ENCODE measurements around the gene STIM2. TPM values are rescaled to one million over a fixed set of nuclear protein-coding genes. Genes with fewer than 3 reads are reported as not detected.

The STIM2 gene
- total and polyA plus RNA-seq, 2 donors: 41.2 to 43.3 TPM

GRCh38 chr4:26884486-26884988, 23.9 kb downstream of the STIM2 start:
- Histone ChIP-seq H3K36me3 (ENCODE audit: control insufficient read depth in 2 of 2, insufficient read depth in 2 of 2, low read length in 1 of 2) (no peaks in the 10 kb centered on the region), H3K4me3 (ENCODE audit: low read length in 2 of 2) (no peak overlapping the region), H3K4me1 (ENCODE audit: control insufficient read depth in 2 of 2, insufficient read depth in 2 of 2, low read length in 2 of 2) (peaks cover 0 to 12% of the 10 kb centered on the region in 2 donors), H3K27me3 (ENCODE audit: control insufficient read depth in 2 of 2, insufficient read depth in 1 of 2, low read length in 1 of 2) (no peaks in the 10 kb centered on the region), H3K9me3 (ENCODE audit: control insufficient read depth in 2 of 2, insufficient read depth in 1 of 2, low read length in 1 of 2) (peaks cover 0 to 5% of the 10 kb centered on the region in 2 donors), H3K27ac (ENCODE audit: low read depth in 1 of 2, low read length in 1 of 2) (peak overlapping the region in 1 of 2 donors; percentile 85)
- DNase-seq (ENCODE audit: low read depth in 6 of 9, low spot score in 9 of 9): peak in 6 of 9 donors; percentile 15 to 58 (median 32)
- 62% methylated on average over 5 of the region's 5 CpGs for WGBS

GRCh38 chr4:26885912-26886274, 25.3 kb downstream of the STIM2 start:
- peaks cover 0 to 5% of the 10 kb centered on the region in 2 donors for H3K9me3 ChIP-seq (ENCODE audit: control insufficient read depth in 2 of 2, insufficient read depth in 1 of 2, low read length in 1 of 2)
- H3K27ac ChIP-seq (ENCODE audit: low read depth in 1 of 2, low read length in 1 of 2): peak overlapping the region in 1 of 2 donors; percentile 34
- peaks cover 0 to 12% of the 10 kb centered on the region in 2 donors for H3K4me1 ChIP-seq (ENCODE audit: control insufficient read depth in 2 of 2, insufficient read depth in 2 of 2, low read length in 2 of 2)
- no peaks in the 10 kb centered on the region for H3K36me3 ChIP-seq (ENCODE audit: control insufficient read depth in 2 of 2, insufficient read depth in 2 of 2, low read length in 1 of 2)
- no peaks in the 10 kb centered on the region for H3K27me3 ChIP-seq (ENCODE audit: control insufficient read depth in 2 of 2, insufficient read depth in 1 of 2, low read length in 1 of 2)
- H3K4me3 ChIP-seq (ENCODE audit: low read length in 2 of 2): no peak overlapping the region
- DNase-seq (ENCODE audit: low read depth in 6 of 9, low spot score in 9 of 9): peak in 8 of 9 donors; percentile 29 to 78 (median 44)
- 11% methylated on average over 2 of the region's 2 CpGs for WGBS

GRCh38 chr4:26887143-26887542, 26.5 kb downstream of the STIM2 start:
- DNase-seq (ENCODE audit: low read depth in 6 of 9, low spot score in 9 of 9): peak in 1 of 9 donors; percentile 29
- H3K27ac ChIP-seq (ENCODE audit: low read depth in 1 of 2, low read length in 1 of 2): no peak overlapping the region
- WGBS: 11% methylated on average over 3 of the region's 3 CpGs

GRCh38 chr4:26887809-26888208, 27.2 kb downstream of the STIM2 start:
- no peak overlapping the region for H3K27ac ChIP-seq (ENCODE audit: low read depth in 1 of 2, low read length in 1 of 2)
- no peak for DNase-seq (ENCODE audit: low read depth in 6 of 9, low spot score in 9 of 9)
- H3K4me3 ChIP-seq (ENCODE audit: low read length in 2 of 2): no peak overlapping the region
- no peaks in the 10 kb centered on the region for H3K27me3 ChIP-seq (ENCODE audit: control insufficient read depth in 2 of 2, insufficient read depth in 1 of 2, low read length in 1 of 2)
- WGBS: 90% methylated on average over 2 of the region's 2 CpGs
- no peaks in the 10 kb centered on the region for H3K36me3 ChIP-seq (ENCODE audit: control insufficient read depth in 2 of 2, insufficient read depth in 2 of 2, low read length in 1 of 2)
- H3K9me3 ChIP-seq (ENCODE audit: control insufficient read depth in 2 of 2, insufficient read depth in 1 of 2, low read length in 1 of 2): no peaks in the 10 kb centered on the region
- H3K4me1 ChIP-seq (ENCODE audit: control insufficient read depth in 2 of 2, insufficient read depth in 2 of 2, low read length in 2 of 2): peaks cover 0 to 10% of the 10 kb centered on the region in 2 donors

More at GRCh38 chr4:26887143-26887542, 26.5 kb downstream of the STIM2 start:
- no peak overlapping the region for H3K4me3 ChIP-seq (ENCODE audit: low read length in 2 of 2)
- no peaks in the 10 kb centered on the region for H3K36me3 ChIP-seq (ENCODE audit: control insufficient read depth in 2 of 2, insufficient read depth in 2 of 2, low read length in 1 of 2)
- H3K27me3 ChIP-seq (ENCODE audit: control insufficient read depth in 2 of 2, insufficient read depth in 1 of 2, low read length in 1 of 2): no peaks in the 10 kb centered on the region
- peaks cover 0 to 12% of the 10 kb centered on the region in 2 donors for H3K4me1 ChIP-seq (ENCODE audit: control insufficient read depth in 2 of 2, insufficient read depth in 2 of 2, low read length in 2 of 2)
- no peaks in the 10 kb centered on the region for H3K9me3 ChIP-seq (ENCODE audit: control insufficient read depth in 2 of 2, insufficient read depth in 1 of 2, low read length in 1 of 2)

GRCh38 chr4:26889356-26889755, 28.7 kb downstream of the STIM2 start:
- DNase-seq (ENCODE audit: low read depth in 6 of 9, low spot score in 9 of 9): no peak
- no peak overlapping the region for H3K27ac ChIP-seq (ENCODE audit: low read depth in 1 of 2, low read length in 1 of 2)
- no peaks in the 10 kb centered on the region for H3K27me3 ChIP-seq (ENCODE audit: control insufficient read depth in 2 of 2, insufficient read depth in 1 of 2, low read length in 1 of 2)
- no peaks in the 10 kb centered on the region for H3K36me3 ChIP-seq (ENCODE audit: control insufficient read depth in 2 of 2, insufficient read depth in 2 of 2, low read length in 1 of 2)
- H3K4me1 ChIP-seq (ENCODE audit: control insufficient read depth in 2 of 2, insufficient read depth in 2 of 2, low read length in 2 of 2): peaks cover 0 to 6% of the 10 kb centered on the region in 2 donors
- 98% methylated on average over 3 of the region's 3 CpGs for WGBS
- no peaks in the 10 kb centered on the region for H3K9me3 ChIP-seq (ENCODE audit: control insufficient read depth in 2 of 2, insufficient read depth in 1 of 2, low read length in 1 of 2)
- H3K4me3 ChIP-seq (ENCODE audit: low read length in 2 of 2): no peak overlapping the region

- Histone ChIP-seq H3K4me1 (ENCODE audit: control insufficient read depth in 2 of 2, insufficient read depth in 2 of 2, low read length in 2 of 2) (peaks cover 0 to 6% of the 10 kb centered on the region in 2 donors), H3K27me3 (ENCODE audit: control insufficient read depth in 2 of 2, insufficient read depth in 1 of 2, low read length in 1 of 2) (no peaks in the 10 kb centered on the region), H3K4me3 (ENCODE audit: low read length in 2 of 2) (no peak overlapping the region), H3K27ac (ENCODE audit: low read depth in 1 of 2, low read length in 1 of 2) (no peak overlapping the region), H3K9me3 (ENCODE audit: control insufficient read depth in 2 of 2, insufficient read depth in 1 of 2, low read length in 1 of 2) (no peaks in the 10 kb centered on the region), H3K36me3 (ENCODE audit: control insufficient read depth in 2 of 2, insufficient read depth in 2 of 2, low read length in 1 of 2) (no peaks in the 10 kb centered on the region)
- no peak for DNase-seq (ENCODE audit: low read depth in 6 of 9, low spot score in 9 of 9)
These were observed 30.4 kb downstream of the STIM2 start for GRCh38 chr4:26891054-26891453.

- WGBS: over 99% methylated on average over 6 of the region's 6 CpGs
- no peak overlapping the region for H3K4me3 ChIP-seq (ENCODE audit: low read length in 2 of 2)
These were observed 31.2 kb downstream of the STIM2 start for GRCh38 chr4:26891867-26892266.

GRCh38 chr4:26892480-26893150, 32.0 kb downstream of the STIM2 start:
- no peaks in the 10 kb centered on the region for H3K9me3 ChIP-seq (ENCODE audit: control insufficient read depth in 2 of 2, insufficient read depth in 1 of 2, low read length in 1 of 2)
- no peak overlapping the region for H3K27ac ChIP-seq (ENCODE audit: low read depth in 1 of 2, low read length in 1 of 2)
- H3K4me1 ChIP-seq (ENCODE audit: control insufficient read depth in 2 of 2, insufficient read depth in 2 of 2, low read length in 2 of 2): no peaks in the 10 kb centered on the region
- WGBS: 96% methylated on average over 3 of the region's 3 CpGs
- H3K36me3 ChIP-seq (ENCODE audit: control insufficient read depth in 2 of 2, insufficient read depth in 2 of 2, low read length in 1 of 2): no peaks in the 10 kb centered on the region
- H3K4me3 ChIP-seq (ENCODE audit: low read length in 2 of 2): no peak overlapping the region
- DNase-seq (ENCODE audit: low read depth in 6 of 9, low spot score in 9 of 9): no peak
- H3K27me3 ChIP-seq (ENCODE audit: control insufficient read depth in 2 of 2, insufficient read depth in 1 of 2, low read length in 1 of 2): no peaks in the 10 kb centered on the region

More at GRCh38 chr4:26891867-26892266, 31.2 kb downstream of the STIM2 start:
- no peaks in the 10 kb centered on the region for H3K4me1 ChIP-seq (ENCODE audit: control insufficient read depth in 2 of 2, insufficient read depth in 2 of 2, low read length in 2 of 2)
- no peaks in the 10 kb centered on the region for H3K27me3 ChIP-seq (ENCODE audit: control insufficient read depth in 2 of 2, insufficient read depth in 1 of 2, low read length in 1 of 2)
- no peak overlapping the region for H3K27ac ChIP-seq (ENCODE audit: low read depth in 1 of 2, low read length in 1 of 2)
- DNase-seq (ENCODE audit: low read depth in 6 of 9, low spot score in 9 of 9): no peak
- no peaks in the 10 kb centered on the region for H3K36me3 ChIP-seq (ENCODE audit: control insufficient read depth in 2 of 2, insufficient read depth in 2 of 2, low read length in 1 of 2)
- H3K9me3 ChIP-seq (ENCODE audit: control insufficient read depth in 2 of 2, insufficient read depth in 1 of 2, low read length in 1 of 2): no peaks in the 10 kb centered on the region

- Histone ChIP-seq H3K27me3 (ENCODE audit: control insufficient read depth in 2 of 2, insufficient read depth in 1 of 2, low read length in 1 of 2) (no peaks in the 10 kb centered on the region), H3K4me1 (ENCODE audit: control insufficient read depth in 2 of 2, insufficient read depth in 2 of 2, low read length in 2 of 2) (no peaks in the 10 kb centered on the region), H3K4me3 (ENCODE audit: low read length in 2 of 2) (no peak overlapping the region), H3K36me3 (ENCODE audit: control insufficient read depth in 2 of 2, insufficient read depth in 2 of 2, low read length in 1 of 2) (no peaks in the 10 kb centered on the region), H3K9me3 (ENCODE audit: control insufficient read depth in 2 of 2, insufficient read depth in 1 of 2, low read length in 1 of 2) (no peaks in the 10 kb centered on the region), H3K27ac (ENCODE audit: low read depth in 1 of 2, low read length in 1 of 2) (no peak overlapping the region)
- DNase-seq (ENCODE audit: low read depth in 6 of 9, low spot score in 9 of 9): no peak
- WGBS: 98% methylated on average over 2 of the region's 2 CpGs
These were observed 32.9 kb downstream of the STIM2 start for GRCh38 chr4:26893491-26893890.
